HG02763 (cell line): ENCODE results near the gene DIABLO.
"Not testable (repeated sequence)": the region's sequence is repeated elsewhere in the genome, so short reads cannot be mapped to it uniquely, and the experiment has no call there.

ENCODE experiments used
- ATAC-seq: cut with Tn5 transposase; IDR thresholded peaks from one replicate; pipeline ENCODE4 v1.9.1; 2021; ENCODE audit warnings: mild to moderate bottlenecking, moderate library complexity; ENCODE audit not compliant: unreplicated experiment

DIABLO gene

DNA sequence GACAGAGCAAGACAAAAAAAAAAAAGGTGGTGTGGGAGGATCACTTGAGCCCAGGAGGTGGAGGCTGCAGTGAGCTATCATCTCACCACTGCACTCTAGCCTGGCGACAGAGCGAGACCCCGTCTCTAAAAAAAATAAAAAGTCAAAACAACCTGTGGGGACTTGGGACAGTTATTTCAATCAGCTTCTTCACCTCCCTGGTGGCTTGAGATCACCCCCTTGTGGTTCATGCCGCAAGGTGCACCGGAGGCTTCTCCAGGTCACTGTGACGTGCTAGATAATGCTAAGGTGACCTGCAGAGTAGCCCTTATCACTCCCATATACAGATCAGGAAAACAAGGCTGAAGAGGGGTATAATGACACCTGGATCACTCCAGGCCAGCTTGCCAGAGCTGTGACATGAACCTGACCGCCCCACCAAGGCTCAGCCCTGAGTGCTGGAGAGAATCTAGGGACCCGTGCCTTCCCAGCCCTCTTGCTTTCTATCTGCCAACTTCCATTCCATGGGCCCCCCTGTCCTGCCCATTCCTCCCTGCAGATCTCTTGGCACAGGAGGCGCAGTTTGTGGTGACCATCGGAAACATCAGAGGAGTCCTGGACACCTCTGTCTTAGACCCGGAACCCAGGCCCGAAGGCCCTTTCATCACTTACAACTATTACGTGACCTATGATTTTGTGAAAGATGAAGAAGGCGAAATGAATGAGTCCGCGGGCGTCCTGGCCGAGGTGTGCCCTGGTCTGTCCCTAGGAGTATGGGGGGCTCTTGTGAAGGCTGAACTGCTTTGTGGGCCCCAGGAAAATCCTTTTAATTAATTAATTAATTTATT, 34.8 kb downstream of the DIABLO start:
- ATAC-seq = no peak

DNA sequence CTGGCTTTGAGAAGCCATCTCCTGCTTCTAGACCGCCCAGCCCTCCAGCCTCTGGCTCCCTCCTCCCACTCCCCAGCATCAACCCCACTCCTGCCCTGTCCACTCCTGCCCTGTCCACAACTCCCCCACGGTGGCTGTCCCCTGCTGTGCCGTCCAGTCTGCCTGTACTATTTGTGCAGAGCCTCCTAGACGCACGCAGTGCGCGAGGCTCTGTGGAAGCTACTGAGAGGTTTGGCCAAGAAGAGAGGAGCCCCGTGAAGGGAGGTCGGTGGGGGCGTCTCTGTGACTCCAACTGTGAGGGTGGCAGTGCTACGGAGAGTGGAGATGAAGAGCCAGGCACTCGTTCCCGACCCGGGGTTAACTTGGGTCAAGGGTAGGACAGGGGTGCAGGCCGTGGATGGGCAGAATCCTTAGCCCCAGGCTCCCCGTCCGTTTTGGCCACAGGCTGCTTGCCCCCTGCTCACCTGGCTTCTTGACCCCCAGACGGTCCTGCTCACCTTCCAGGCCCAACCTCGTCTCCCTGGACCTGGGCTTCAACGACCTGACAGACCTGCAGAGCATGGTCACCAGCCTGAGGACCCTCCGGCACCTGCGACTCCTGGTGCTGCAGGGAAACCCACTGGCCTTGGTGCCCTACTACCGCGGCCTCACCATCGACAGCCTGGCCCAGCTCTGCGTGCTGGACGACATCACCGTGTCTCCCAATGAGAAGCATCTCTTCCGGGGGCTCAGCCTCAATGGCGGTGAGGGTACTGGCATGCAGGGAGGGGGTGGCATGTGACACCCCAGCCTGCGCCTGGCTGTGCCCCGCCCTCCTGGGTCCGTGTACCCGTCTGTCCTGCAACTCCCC, 36.0 kb downstream of the DIABLO start:
- ATAC-seq = no peak

DNA sequence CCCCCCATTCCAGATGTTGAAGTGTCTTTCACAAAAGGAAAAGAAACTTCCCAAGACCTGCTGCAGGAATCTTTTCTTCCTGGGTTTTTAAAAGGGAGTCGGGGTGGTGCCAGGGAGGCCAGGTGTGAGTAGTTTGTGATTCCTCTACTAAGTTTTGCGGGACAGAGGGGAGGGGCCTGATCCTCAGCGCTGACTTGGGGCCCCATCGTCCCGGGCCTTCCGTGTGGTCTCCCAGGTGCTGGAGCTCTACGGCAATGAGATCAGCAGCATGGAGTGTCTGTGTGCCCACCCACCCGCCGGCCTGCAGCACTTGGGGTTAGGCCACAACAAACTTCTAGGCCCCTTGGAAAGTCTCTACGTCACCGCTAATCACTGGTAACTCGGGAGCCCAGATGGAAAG, 38.4 kb downstream of the DIABLO start:
- no peak for ATAC-seq

DNA sequence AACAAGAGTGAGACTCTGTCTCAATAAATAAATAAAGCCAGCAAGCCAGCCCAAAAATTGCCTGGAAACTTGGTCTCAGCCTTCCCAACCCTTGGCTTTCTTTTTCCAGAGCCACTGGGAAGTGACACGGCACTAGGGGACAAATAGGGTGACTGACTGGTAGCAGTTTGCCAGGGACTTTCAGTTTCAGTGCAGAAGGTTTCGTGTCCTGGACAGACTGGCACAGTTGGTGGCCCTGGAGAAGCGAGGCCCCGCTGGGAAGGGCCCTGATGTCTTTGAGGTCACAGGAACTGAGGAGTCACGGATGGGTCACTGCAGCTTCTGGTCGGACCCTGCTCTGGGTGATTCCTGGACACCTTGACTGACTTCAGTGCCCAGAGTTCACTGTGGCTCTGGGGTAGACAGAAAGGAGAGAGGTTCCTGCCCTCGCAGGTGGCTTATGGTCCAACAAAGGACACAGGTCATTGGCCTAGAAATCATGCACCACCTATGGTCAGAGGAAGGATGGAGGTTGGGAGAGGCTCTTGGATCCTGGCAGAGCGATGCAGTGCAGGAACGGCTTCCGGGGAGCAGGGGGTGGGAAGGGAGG, 40.3 kb downstream of the DIABLO start:
- ATAC-seq = no peak

DNA sequence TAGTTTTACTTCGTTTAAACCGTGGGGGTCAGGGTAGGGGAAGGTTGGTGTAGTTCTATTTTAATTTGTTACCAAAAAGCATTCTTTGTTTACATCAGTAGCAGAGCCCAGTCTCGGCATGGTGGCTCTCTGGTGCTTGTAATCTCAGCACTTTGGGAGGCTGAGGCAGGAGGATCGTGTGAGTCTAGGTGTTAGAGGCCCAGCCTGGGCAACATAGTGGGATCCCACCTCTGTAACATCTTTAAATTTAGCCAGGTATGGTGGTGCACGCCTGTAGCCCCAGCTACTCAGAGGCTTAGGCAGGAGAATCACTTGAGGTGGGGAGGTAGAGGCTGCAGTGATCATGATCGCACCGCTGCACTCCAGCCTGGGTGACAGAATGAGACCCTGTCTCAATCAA, 40.8 kb downstream of the DIABLO start:
- ATAC-seq = no peak

GRCh38 chr12:122184517-122184916, 41.3 kb downstream of the DIABLO start:
- ATAC-seq = no peak

GRCh38 chr12:122183588-122183940, 42.3 kb downstream of the DIABLO start:
- ATAC-seq = no peak

DNA sequence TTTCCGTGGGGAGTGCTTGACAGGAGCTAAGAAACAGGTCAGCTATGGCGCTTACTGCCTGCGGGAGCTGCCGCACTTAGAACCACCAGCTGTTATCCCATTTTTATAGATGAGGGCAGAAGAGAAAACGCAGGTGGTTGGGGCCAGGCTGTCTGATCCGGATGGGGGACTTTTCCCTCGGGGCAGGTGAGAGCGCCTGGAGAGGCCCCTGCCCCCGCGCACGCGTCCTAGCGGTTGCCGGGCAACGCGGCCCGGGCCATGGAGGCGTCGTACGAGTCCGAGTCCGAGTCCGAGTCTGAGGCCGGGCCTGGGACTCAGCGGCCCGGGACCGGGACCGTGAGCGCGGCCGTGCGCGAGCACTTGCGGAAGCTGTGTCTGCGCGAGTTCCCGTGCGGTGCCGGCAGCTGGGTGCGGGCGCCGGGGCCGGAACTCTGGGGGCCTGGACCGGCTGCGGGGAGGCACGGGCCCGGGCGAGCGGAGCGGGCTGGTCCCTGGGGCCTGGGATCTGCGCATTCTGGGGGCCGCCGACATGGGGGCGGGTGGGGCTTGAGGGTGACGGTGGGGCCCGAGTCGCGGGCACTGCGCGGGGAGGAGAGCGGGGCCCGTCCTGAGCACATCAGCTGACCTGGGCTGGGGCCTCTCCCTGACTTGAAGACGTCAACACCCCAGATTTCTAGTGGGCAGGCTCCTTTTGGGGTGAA, 42.8 kb downstream of the DIABLO start, which contains the start of gene LRRC43:
Gene LRRC43, plus strand, starts transcription at position 237 of the 701 bp plus-strand sequence. Its CDS starts 22 bp downstream, at position 259.
- ATAC-seq = no peak

DNA sequence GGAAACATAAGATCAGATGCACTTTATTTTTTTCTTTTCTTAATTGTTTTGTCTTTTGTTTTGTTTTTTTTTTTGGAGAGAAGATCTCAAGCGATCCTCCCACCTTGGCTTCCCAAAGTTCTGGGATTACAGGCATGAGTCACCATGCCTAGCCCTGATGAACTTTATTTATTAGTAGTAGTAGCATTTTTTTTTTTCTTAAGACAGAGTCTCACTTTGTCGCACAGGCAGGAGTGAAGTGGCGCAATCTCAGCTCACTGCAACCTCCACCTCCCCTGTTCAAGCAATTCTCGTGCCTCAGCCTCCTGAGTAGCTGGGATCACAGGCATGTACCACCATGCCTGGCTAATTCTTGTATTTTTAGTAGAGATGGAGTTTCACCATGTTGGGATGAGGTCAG, 49.4 kb downstream of the DIABLO start:
- ATAC-seq = not testable (repeated sequence)

DNA sequence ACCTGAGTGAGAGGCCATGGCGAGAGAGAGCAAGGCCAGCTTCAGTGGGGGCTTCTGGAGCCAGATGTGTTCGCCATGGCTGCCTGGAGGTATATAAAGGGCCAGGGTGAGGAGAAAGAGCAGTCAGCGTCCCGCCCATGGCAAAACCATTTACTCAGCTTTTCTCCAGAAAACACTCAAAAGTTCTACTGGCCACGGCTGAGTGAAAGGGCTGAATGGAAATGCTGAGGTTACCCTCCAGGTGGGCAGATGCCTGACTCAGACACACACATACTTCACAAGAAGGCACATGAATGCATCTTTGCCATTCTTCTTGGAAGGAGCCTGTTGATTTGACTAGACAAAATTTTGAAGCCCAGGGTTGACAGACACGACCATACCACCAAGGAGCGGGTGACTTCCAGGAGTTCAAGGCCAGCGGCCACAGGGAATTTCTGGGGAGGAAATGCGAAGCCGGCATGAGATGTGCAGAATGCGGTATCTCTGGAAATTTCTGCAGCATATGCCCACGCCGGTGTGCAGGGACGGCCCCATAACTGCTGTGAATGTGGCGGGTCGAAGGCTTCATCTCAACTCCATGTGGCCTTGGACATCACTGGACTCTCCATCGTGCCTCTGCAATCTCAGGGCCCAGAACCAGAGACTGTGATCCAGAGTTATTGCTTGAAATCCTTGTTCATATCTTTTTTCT, 51.6 kb downstream of the DIABLO start, which contains the start of gene IL31:
Gene IL31, minus strand, starts transcription at position 67 of the 691 bp plus-strand sequence. Its CDS starts 49 bp downstream, at position 18.
- no peak for ATAC-seq

DNA sequence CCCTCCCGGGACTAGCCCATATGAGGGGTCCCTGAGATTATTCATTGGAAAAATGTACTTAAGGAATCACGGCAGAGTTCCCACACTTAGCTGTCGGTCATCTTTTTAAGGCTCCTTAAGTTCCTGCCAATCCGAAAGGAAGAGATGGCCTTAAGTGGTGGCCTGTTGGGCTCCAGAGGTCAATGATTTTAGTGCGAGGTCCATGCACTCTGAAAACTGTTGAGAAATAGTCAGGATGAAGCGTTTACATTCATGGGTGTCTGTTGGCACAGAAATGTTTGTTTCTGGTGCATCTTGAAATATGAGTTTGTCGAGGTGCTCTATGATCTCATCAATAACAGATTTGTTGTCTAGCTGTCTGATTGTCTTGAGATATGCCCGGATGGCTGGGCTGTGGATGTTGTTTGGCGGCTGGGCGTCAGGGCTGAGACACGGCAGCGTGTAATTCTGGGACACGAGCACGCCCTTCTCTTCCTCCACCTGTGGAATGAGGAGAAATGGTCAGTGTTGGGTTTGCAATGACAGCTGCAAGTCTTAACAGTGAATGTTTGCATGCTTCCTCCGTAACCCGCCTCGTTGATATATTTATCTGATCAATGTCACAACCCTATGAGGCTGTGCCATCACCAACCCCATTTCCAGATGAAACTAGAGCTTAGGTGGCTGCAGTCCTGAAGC, 53.5 kb downstream of the DIABLO start:
- ATAC-seq = no peak

DNA sequence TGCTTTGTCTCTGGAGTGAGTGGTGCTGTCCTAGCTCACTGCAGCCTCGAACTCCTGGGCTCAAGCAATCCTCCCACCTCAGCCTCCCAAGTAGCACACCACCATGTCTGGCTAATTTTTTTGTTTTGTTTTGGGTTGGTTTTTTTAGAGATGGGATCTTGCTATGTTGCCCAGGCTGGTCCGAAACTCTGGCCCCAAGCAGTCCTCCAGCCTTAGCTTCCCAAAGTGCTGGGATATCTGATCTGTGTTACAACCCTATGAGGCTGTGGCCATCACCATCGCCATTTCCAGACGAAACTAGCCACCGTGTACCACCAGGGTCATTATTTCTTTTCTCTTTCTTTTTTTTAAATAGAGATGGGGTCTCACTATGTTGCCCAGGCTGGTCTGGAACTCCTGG, 54.5 kb downstream of the DIABLO start:
- ATAC-seq = no peak

- no peak for ATAC-seq
Observed at GRCh38 chr12:122168492-122168891, 57.4 kb downstream of the DIABLO start.

- no peak for ATAC-seq
Observed at GRCh38 chr12:122167356-122167925, 58.4 kb downstream of the DIABLO start.

DNA sequence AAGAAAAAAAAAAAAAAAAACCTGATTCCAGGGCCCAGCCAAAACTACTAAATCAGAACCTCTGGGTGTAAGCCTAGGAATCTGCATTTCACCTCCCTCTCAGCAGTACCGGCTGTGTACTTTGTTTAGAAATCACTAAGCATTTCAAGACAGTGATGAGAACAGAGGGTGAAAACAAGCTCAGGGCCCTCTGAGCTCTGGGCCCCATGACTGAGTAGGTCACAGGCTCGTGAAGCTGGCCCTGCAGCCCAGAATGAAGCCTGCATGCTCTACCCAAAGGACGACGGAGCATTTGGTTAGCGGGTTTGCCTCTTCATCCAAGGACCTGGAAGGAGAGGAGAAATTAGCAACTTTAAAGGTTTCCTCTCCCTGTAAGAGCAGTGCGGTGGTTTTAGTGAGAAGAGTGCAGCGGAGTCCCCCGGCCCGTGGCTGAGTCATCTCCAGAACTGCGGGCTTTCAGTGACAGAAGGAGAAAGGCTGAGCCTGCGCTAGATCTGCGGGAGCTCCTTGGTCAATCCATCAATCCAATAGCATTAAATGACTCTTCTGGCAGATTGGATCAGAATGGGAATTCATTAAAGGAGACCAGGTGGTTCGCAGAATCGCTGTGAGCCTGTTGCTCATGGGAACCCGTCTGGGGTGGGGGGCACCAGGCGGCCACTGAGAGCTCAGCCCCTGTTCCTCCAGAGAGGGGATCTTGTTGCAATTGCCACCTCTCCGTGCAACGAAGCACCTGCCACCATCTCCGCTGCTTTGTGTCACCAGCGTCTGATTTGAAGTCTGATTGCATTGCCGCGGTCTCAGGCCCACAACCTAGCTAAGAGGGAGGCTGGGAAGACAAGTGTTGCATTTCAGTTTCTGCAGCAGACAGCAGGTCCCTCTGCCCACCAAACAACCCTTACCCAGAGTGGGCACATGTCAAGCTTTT, 59.2 kb downstream of the DIABLO start:
- no peak for ATAC-seq

DNA sequence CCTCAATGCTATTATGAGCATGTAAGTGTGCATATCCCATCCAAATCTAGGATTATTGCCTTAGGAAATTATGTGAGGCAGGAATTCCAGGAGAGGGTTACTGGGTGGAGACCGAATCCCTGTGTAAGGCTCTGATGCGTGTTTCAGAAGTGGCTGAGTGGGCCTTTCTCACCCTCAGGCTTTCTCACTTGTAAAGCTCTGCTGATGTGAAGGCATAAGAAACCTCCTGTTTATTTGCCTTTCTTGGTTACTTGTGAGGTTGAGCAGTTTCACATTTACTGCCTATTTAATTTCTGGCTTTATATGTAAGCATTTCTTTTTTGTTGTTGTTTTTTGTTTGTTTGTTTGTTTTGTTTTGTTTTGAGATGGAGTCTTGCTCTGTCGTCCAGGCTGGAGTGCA, 62.9 kb downstream of the DIABLO start:
- ATAC-seq = no peak

DNA sequence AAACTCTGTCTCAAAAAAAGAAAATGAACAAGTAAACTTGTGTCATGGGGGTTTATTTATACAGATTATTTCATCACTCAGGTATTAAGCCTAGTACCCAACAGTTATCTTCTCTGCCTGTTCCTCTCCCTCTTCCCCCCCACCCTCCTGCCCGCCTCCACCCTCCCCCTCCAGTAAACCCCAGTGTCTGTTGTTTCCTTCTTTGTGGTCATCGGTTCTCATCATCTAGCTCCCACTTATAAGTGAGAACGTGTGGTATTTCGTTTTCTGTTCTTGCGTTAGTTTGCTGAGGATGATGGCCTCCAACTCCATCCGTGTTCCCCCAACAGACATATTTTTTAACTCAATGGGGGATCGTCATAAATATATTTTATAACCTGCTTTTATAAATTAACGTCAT, 64.2 kb downstream of the DIABLO start:
- ATAC-seq = no peak

- no peak for ATAC-seq
Observed at GRCh38 chr12:122160761-122161160, 65.1 kb downstream of the DIABLO start.
